HUDEP-2 (cell line): Measurements from ENCODE around the gene EEF1A2.

Source experiments
- DNase-seq, 76 experiments: peaks; one replicate each; lab custom pipeline; 2025; ENCODE audit not compliant: unreplicated experiment in 76 of 76; lab: John Stamatoyannopoulos, UW

EEF1A2 gene

GRCh38 chr20:63457737-63458136 is 41.1 kb downstream of the EEF1A2 start:
- DNase-seq = peak in 1 of 76 experiments; percentile 11

- DNase-seq = no peak
Measured at GRCh38 chr20:63456429-63457284, 42.2 kb downstream of the EEF1A2 start.

GRCh38 chr20:63455568-63455859 is 43.4 kb downstream of the EEF1A2 start:
- no peak for DNase-seq

- no peak for DNase-seq
Measured at GRCh38 chr20:63454731-63455567, 43.9 kb downstream of the EEF1A2 start.

GRCh38 chr20:63452821-63453523 is 45.9 kb downstream of the EEF1A2 start:
- no peak for DNase-seq

- DNase-seq = no peak
Measured at GRCh38 chr20:63452341-63452740, 46.5 kb downstream of the EEF1A2 start.

- DNase-seq = no peak
Measured at GRCh38 chr20:63451821-63452220, 47.1 kb downstream of the EEF1A2 start.

GRCh38 chr20:63449796-63450730 is 48.8 kb downstream of the EEF1A2 start:
- DNase-seq = no peak

GRCh38 chr20:63449025-63449424 is 49.9 kb downstream of the EEF1A2 start:
- no peak for DNase-seq

GRCh38 chr20:63448031-63448430 is 50.9 kb downstream of the EEF1A2 start:
- DNase-seq = no peak

GRCh38 chr20:63447320-63447719 is 51.6 kb downstream of the EEF1A2 start:
- no peak for DNase-seq

GRCh38 chr20:63446216-63447024 is 52.5 kb downstream of the EEF1A2 start:
- DNase-seq = no peak

GRCh38 chr20:63445075-63445734 is 53.7 kb downstream of the EEF1A2 start:
- no peak for DNase-seq

- DNase-seq = no peak
Measured at GRCh38 chr20:63444548-63444947, 54.3 kb downstream of the EEF1A2 start.

- DNase-seq = no peak
Measured at GRCh38 chr20:63443606-63444395, 55.1 kb downstream of the EEF1A2 start.

- DNase-seq = peak in 50 of 76 experiments; percentile 2 to 67 (median 34)
Measured at GRCh38 chr20:63442100-63442493, 56.8 kb downstream of the EEF1A2 start.

- DNase-seq = no peak
Measured at GRCh38 chr20:63441136-63442099, 57.5 kb downstream of the EEF1A2 start.
